Activated naive CD4-positive, alpha-beta T cell (primary cell): ENCODE measurements around the gene FADS3.

Experiments
- DNase-seq, 4 experiments: peaks; one replicate each; lab custom pipeline; 2025; lab: John Stamatoyannopoulos, UW

Gene FADS3

GRCh38 chr11:61879152-61879551, 12.2 kb downstream of the FADS3 start:
- no peak for DNase-seq

DNA sequence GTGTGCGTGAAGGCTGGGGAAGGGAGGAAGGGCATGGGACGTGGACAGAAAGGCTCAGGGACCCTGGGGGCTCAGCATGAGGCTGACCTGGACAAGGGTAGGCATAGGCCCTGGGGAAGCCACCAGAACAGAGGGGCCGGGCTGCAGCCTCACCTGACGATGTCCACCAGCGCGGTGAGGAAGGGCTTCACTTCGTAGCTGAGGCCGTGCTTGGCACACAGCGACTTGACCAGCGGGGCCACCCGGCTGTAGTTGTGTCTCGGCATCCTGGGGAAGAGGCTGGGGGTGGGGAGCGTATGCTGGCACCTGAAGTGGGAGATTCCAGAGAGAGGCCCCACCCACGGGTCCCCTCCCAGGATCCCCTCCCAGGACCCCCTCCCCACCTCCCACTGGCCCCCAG, 15.6 kb downstream of the FADS3 start:
- no peak for DNase-seq

- no peak for DNase-seq
These were observed 16.5 kb downstream of the FADS3 start for GRCh38 chr11:61874853-61875252.

- no peak for DNase-seq
These were observed 17.0 kb downstream of the FADS3 start for GRCh38 chr11:61874377-61874809.

DNA sequence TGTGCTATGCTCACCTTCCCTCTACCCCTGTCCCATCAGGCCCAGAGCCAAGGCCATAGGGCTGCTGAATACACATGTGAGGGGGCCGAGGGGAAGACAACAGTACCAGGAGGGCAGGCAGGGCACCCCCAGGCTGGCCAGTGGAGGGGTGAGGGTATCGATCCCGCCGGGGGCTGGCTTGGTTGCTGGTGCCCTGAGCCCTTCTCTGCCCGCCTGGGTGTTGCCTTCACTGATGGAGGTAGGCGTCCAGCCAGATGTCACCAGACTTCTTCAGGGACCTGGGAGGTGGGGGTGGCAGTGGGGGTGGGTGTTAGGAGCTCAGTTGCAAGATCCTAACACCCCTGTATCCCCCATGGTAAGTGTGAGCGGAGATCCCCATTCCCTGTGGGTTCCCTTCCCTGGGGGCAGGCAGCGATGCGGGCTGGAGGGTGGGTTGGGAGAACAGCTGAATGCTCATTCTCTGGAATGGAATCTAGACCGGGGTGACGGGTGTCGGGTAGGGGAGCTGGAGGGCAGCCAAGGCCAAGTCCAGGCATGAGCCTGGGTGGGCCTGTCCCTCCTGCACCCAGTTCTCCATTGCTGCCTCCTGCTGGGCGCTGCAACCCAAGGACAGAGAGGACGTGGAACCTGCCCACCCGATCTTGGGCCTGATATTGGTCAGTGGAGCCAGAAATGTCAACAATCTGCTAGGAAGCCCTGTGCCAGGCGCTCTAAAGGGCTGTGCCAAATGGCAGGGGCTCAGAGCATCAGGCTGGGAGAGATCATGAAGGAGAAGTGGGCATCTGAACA, 17.6 kb downstream of the FADS3 start:
- no peak for DNase-seq

GRCh38 chr11:61872935-61873565, 18.3 kb downstream of the FADS3 start:
- DNase-seq = no peak

GRCh38 chr11:61871158-61871597, 20.2 kb downstream of the FADS3 start:
- peak in 3 of 4 experiments; percentile 12 to 43 (median 24) for DNase-seq

DNA sequence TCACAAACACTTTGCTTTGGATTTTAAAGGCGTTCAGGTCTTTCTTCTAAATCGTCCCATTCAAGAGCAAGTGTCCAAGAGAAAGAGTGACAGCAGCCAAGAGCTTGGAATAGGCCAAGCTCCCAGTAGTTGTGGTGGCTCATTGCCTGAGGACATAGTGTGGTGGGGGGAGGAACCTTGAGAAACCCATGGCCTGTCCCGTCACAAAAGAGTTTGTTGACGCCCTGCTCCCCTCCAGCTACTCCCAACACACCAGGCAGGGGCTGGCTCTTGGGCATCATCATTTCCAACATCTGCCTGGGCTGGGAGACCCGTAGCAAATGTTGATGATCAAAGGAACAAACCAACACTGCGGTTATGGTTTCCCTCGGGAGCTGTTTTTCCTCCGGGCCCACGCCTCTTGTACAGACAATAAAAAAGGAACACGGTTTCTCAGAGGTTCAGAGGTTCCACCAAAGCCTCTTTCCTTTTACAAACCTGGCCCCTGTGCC, 20.8 kb downstream of the FADS3 start:
- no peak for DNase-seq

- no peak for DNase-seq
These were observed 21.5 kb downstream of the FADS3 start for GRCh38 chr11:61869708-61870451.

DNA sequence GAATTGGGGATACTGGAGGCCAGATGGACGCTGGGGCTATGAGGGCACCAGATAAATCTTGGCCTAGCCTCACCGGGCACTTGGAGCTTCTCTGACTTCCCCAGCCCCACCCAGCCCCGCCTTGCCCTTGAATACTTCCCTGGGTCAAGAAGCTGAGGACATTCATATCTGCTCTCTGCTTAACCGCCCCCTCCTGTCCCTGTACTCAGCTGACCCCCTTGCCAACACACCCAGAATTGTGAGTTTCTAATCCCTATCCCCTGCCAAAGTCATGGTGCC, 22.0 kb downstream of the FADS3 start:
- no peak for DNase-seq

GRCh38 chr11:61868571-61869428, 22.5 kb downstream of the FADS3 start:
- no peak for DNase-seq

- no peak for DNase-seq
These were observed 24.4 kb downstream of the FADS3 start for GRCh38 chr11:61866958-61867343.

GRCh38 chr11:61866231-61866957, 25.0 kb downstream of the FADS3 start:
- no peak for DNase-seq

DNA sequence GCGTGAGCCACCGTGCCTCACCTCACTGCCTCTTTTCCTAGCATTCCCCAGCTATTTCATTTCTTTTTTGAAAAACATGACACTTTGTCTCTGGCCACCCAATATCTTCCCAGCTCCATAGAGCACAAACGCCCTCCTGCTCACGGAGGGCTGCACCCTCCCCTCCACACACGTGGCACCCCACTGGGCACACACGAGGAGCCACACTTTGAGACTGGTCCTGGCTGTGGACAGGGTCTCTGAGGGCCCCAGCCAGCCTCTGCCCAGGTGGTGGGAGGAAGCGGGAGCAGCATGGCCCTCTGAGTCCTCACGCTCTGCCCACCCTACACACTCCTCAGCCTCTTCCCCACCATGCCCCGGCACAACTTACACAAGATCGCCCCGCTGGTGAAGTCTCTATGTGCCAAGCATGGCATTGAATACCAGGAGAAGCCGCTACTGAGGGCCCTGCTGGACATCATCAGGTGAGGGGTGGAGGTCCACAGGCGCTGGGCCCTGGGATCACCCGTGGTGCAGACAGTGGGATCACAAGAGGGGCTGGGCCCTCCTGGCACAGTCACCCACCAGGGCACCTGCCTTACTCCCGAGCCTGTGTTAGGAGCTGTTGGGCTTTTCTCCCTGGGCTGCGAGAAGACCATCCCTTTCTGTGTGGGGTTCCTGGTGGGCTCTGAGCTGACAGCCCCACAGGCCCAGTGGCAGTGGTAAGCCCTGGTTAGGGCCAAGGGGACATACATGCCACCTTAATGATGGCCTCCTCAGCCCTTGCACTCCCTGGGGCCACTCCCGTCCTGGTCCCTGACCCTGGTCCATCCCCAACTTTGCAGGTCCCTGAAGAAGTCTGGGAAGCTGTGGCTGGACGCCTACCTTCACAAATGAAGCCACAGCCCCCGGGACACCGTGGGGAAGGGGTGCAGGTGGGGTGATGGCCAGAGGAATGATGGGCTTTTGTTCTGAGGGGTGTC, 26.2 kb downstream of the FADS3 start:
- DNase-seq = no peak

DNA sequence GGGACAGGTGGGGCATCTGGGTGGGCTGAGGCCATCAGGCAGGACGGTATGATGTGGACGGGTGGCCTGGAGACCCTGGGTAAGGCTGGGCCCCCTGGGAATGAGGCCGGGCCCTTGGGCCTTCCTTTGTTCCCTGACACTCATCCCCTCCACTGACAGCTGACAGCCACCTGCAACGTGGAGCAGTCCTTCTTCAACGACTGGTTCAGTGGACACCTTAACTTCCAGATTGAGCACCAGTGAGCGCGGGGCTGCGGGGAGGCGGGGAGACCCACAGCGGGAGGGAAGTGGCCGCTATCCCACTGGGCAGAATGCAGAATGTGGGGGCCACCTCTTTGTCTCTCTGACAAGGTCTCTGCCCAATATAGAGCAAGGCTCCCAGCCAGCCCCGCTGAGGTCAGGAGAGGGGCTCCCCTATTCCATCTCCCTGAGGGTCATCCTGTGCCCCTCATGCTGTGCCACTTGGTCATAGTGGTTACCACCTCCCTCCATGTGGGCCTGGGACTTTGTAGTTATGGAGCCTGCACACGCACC, 27.7 kb downstream of the FADS3 start:
- no peak for DNase-seq

GRCh38 chr11:61862714-61863547, 28.4 kb downstream of the FADS3 start:
- DNase-seq = no peak

DNA sequence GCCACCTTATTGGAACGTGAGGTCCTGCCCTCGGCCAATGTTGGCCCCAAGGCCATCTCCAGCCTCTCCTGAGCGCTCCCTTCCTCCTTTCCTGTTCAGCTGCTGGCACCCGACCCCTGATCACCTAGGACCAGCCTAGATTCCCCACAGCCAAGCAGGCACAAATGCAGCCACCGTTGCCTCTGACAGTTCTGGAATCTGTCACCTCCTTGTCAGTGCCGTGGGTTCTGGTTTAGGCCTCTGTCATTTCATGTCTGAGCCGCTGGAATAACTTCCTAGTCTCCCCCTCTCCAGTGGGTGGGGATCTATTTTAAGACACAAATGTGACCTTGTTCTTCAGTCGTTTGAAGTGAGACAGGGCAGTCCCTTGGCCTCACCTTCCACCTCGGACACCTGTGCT, 29.7 kb downstream of the FADS3 start:
- no peak for DNase-seq

- DNase-seq = no peak
These were observed 31.1 kb downstream of the FADS3 start for GRCh38 chr11:61860054-61860903.
